Gastroesophageal sphincter (tissue), 3 donors: ENCODE measurements around the gene PRUNE2.
A peak's percentile ranks its signal among the peaks of the same experiment; 100 is the strongest.

Experiments used
- CTCF ChIP-seq, 4 experiments: fragments of 200-600 bp in 2 of 4; fragments of 450-650 bp in 2 of 4; sonication (generic) in 1 of 4; IDR thresholded peaks; one replicate each; pipeline ENCODE4 v1.5.1; 2017 to 2019; ENCODE audit warnings: antibody characterized with exemption in 4 of 4, mild to moderate bottlenecking in 2 of 4, moderate library complexity in 2 of 4
- POLR2A ChIP-seq, 2 donors: fragments of 450-650 bp; IDR thresholded peaks; one replicate each; pipeline ENCODE4 v1.6.1; 2017; ENCODE audit warnings: antibody characterized with exemption in 2 of 2, mild to moderate bottlenecking in 2 of 2, moderate library complexity in 1 of 2
- POLR2AphosphoS5 ChIP-seq: sonication (generic); formaldehyde crosslinking; IDR thresholded peaks from one replicate; pipeline ENCODE4 v1.6.1; 2017; ENCODE audit warnings: antibody characterized with exemption

GRCh38 chr9:76876098-76876497 is 29.8 kb downstream of the PRUNE2 start:
- no peak for TF ChIP-seq CTCF (IDR thresholded peaks at IDR 0.05)
- peak; percentile 98 for TF ChIP-seq POLR2AphosphoS5
- no peak for TF ChIP-seq POLR2A (IDR thresholded peaks at IDR 0.05)
